Ishikawa (cell line): ENCODE measurements around the gene MB.

Experiments used
- CREB1 ChIP-seq: IDR thresholded peaks from 2 replicates; pipeline ENCODE4 v1.6.1; 2012; ENCODE audit warnings: low read depth
- EGR1 ChIP-seq: IDR thresholded peaks from 2 replicates; pipeline ENCODE4 v1.6.1; 2012
- FOXM1 ChIP-seq: IDR thresholded peaks from 2 replicates; pipeline ENCODE4 v1.6.1; 2012; ENCODE audit warnings: low read depth, borderline replicate concordance
- TAF1 ChIP-seq: IDR thresholded peaks from 2 replicates; pipeline ENCODE4 v1.6.1; 2012; ENCODE audit warnings: low read depth, mild to moderate bottlenecking
- TCF12 ChIP-seq: IDR thresholded peaks from 2 replicates; pipeline ENCODE4 v1.6.1; 2012; ENCODE audit warnings: low read depth
- ZBTB7A ChIP-seq: IDR thresholded peaks from 2 replicates; pipeline ENCODE4 v1.6.1; 2012; ENCODE audit warnings: low read depth
- TF ChIP-seq, protein P1 (sequence below): IDR thresholded peaks from 2 replicates; pipeline ENCODE4 v1.6.1; 2012
- TF ChIP-seq, protein P2 (sequence below): IDR thresholded peaks from 2 replicates; pipeline ENCODE4 v1.6.1; 2012

- TF ChIP-seq TCF12 (no peak), EGR1 (no peak), CREB1 (no peak), ZBTB7A (no peak), FOXM1 (no peak), TAF1 (no peak)
- TF ChIP-seq, protein P1, sequence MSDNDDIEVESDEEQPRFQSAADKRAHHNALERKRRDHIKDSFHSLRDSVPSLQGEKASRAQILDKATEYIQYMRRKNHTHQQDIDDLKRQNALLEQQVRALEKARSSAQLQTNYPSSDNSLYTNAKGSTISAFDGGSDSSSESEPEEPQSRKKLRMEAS = no peak
- TF ChIP-seq, protein P2, sequence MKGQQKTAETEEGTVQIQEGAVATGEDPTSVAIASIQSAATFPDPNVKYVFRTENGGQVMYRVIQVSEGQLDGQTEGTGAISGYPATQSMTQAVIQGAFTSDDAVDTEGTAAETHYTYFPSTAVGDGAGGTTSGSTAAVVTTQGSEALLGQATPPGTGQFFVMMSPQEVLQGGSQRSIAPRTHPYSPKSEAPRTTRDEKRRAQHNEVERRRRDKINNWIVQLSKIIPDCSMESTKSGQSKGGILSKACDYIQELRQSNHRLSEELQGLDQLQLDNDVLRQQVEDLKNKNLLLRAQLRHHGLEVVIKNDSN = no peak
These were observed 16.9 kb upstream of the MB start for GRCh38 chr22:35634015-35634414.
